Neutrophil (primary cell): ENCODE measurements around the gene MAN1A1.

Experiments
- H3K27ac ChIP-seq: fragments of 200-600 bp; sonication (generic); 2 replicates; pipeline ENCODE4 v1.5.1; 2016; ENCODE audit warnings: mild to moderate bottlenecking, moderate library complexity
- H3K27me3 ChIP-seq: fragments of 200-600 bp; sonication (generic); 2 replicates; pipeline ENCODE4 v1.6.0; 2016; ENCODE audit warnings: mild to moderate bottlenecking
- H3K36me3 ChIP-seq: fragments of 200-600 bp; sonication (generic); 2 replicates; pipeline ENCODE4 v1.5.1; 2017
- H3K4me1 ChIP-seq, 2 experiments: fragments of 200-600 bp in 1 of 2; sonication (generic) in 1 of 2; 1 replicate in 1 of 2; 2 replicates in 1 of 2; pipeline versions ENCODE4 v1.5.1 to v1.6.1; 2013 to 2016; ENCODE audit warnings: low read depth in 1 of 2, low read length in 1 of 2, mild to moderate bottlenecking in 1 of 2, moderate library complexity in 1 of 2; ENCODE audit not compliant: control insufficient read depth in 1 of 2, insufficient read depth in 1 of 2
- H3K4me3 ChIP-seq, 2 experiments: fragments of 200-600 bp in 1 of 2; sonication (generic) in 1 of 2; 1 replicate in 1 of 2; 2 replicates in 1 of 2; pipeline ENCODE4 v1.5.1; 2013 to 2016; ENCODE audit warnings: low read depth in 1 of 2, low read length in 1 of 2, mild to moderate bottlenecking in 1 of 2, moderate library complexity in 1 of 2
- H3K9me3 ChIP-seq: fragments of 200-600 bp; sonication (generic); 2 replicates; pipeline ENCODE4 v1.5.1; 2016
- TF ChIP-seq, protein P1 (sequence below): fragments of 200-600 bp; sonication (generic); IDR thresholded peaks from 2 replicates; pipeline ENCODE4 v1.5.1; 2016; ENCODE audit warnings: antibody characterized with exemption

MAN1A1 gene

DNA sequence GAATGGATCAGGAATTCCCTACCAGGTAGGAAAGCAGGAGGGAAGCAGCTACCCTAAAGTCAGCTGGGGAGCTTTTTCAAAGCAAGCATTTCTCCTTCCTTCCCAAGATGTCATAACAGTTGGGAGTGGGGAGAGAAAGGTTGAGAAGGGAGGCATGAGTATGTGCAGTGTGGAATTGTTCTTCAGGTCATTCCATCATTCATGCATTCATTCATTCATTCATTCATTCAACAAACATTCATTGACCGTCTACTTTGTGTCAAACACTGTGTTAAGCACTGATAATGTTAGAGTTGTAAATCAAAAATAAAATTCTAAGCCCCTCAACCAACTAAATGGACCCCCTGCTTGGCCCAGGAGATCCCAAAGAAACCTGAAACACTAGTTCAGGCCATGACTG lies 221.9 kb downstream of the MAN1A1 start:
- TF ChIP-seq, protein P1, sequence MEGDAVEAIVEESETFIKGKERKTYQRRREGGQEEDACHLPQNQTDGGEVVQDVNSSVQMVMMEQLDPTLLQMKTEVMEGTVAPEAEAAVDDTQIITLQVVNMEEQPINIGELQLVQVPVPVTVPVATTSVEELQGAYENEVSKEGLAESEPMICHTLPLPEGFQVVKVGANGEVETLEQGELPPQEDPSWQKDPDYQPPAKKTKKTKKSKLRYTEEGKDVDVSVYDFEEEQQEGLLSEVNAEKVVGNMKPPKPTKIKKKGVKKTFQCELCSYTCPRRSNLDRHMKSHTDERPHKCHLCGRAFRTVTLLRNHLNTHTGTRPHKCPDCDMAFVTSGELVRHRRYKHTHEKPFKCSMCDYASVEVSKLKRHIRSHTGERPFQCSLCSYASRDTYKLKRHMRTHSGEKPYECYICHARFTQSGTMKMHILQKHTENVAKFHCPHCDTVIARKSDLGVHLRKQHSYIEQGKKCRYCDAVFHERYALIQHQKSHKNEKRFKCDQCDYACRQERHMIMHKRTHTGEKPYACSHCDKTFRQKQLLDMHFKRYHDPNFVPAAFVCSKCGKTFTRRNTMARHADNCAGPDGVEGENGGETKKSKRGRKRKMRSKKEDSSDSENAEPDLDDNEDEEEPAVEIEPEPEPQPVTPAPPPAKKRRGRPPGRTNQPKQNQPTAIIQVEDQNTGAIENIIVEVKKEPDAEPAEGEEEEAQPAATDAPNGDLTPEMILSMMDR = no peak
- Histone ChIP-seq H3K4me1 (no peaks in the 10 kb centered on the region), H3K9me3 (no peaks in the 10 kb centered on the region), H3K4me3 (no peak overlapping the region), H3K36me3 (no peaks in the 10 kb centered on the region), H3K27me3 (no peaks in the 10 kb centered on the region), H3K27ac (no peak overlapping the region)
